HepG2 (cell line): ENCODE results near the gene ARL5B. TPM values are rescaled to one million over a fixed set of nuclear protein-coding genes. Genes with fewer than 3 reads are reported as not detected.

Experiments
- ATF7 ChIP-seq, 2 experiments: fragments of 450-650 bp in 1 of 2; sonication (generic) in 1 of 2; formaldehyde crosslinking in 1 of 2; IDR thresholded peaks; 2 replicates each; pipeline versions ENCODE4 v1.4.0 to v1.6.1; 2016 to 2020; ENCODE audit warnings: antibody characterized with exemption in 1 of 2, mild to moderate bottlenecking in 1 of 2, missing genetic modification reagents in 1 of 2
- HIVEP1 ChIP-seq: sonication (generic); formaldehyde crosslinking; IDR thresholded peaks from 2 replicates; pipeline ENCODE4 v1.4.0; 2020; ENCODE audit warnings: mild to moderate bottlenecking, missing genetic modification reagents
- IKZF1 ChIP-seq: fragments of 450-650 bp; IDR thresholded peaks from 2 replicates; pipeline ENCODE4 v1.7.1; 2016
- PPARG ChIP-seq: conservative IDR thresholded peaks from 2 replicates; pipeline ENCODE4 v1.6.1; 2016; ENCODE audit warnings: missing biosample characterization, missing genetic modification reagents
- TCF7L2 ChIP-seq: IDR thresholded peaks from 2 replicates; pipeline ENCODE4 v1.6.1; 2011; ENCODE audit warnings: mild to moderate bottlenecking, low read depth, low read length, moderate library complexity
- ZNF317 ChIP-seq: sonication (generic); formaldehyde crosslinking; IDR thresholded peaks from 2 replicates; pipeline ENCODE4 v1.5.0; 2020; ENCODE audit warnings: mild to moderate bottlenecking, missing genetic modification reagents
- ZNF484 ChIP-seq: sonication (generic); formaldehyde crosslinking; IDR thresholded peaks from 2 replicates; pipeline ENCODE4 v1.5.1; 2020; ENCODE audit warnings: mild to moderate bottlenecking, low read depth, missing genetic modification reagents, borderline replicate concordance
- ZNF562 ChIP-seq: sonication (generic); formaldehyde crosslinking; IDR thresholded peaks from 2 replicates; pipeline ENCODE4 v1.8.0; 2022; ENCODE audit warnings: missing genetic modification reagents, borderline replicate concordance
- ZNF788 ChIP-seq: sonication (generic); formaldehyde crosslinking; IDR thresholded peaks from 2 replicates; pipeline ENCODE4 v1.5.0; 2020; ENCODE audit warnings: mild to moderate bottlenecking, missing genetic modification reagents, borderline replicate concordance
- ZZZ3 ChIP-seq: sonication (generic); formaldehyde crosslinking; IDR thresholded peaks from 2 replicates; pipeline ENCODE4 v1.4.0; 2020; ENCODE audit warnings: missing genetic modification reagents, mild to moderate bottlenecking, borderline replicate concordance
- polyA plus RNA-seq, 8 experiments: library from polyadenylated mRNA; depleted of rRNA in 3 of 8; stranded (reverse) in 7 of 8; unstranded in 1 of 8; fragments of >200 nt; fragmentation: Illumina TruSeq in 4 of 8; extraction: Trizol in 4 of 8; gene quantifications; 2 replicates each; pipeline versions ENCODE4 v1.2.1 to v1.2.3, GENCODE V29; 2011 to 2016; ENCODE audit warnings: low read depth in 4 of 8, missing spikeins in 1 of 8, mixed read lengths in 1 of 8; ENCODE audit not compliant: insufficient read depth in 1 of 8
- total RNA-seq, 5 experiments: library from RNA; depleted of rRNA; stranded (reverse); fragments of >200 nt; fragmentation: Illumina TruSeq; extraction: Trizol; gene quantifications; 2 replicates each; pipeline ENCODE4 v1.2.3, GENCODE V29; 2016; ENCODE audit warnings: low read depth in 1 of 5
- TF ChIP-seq, protein P1 (sequence below), 2 experiments: sonication (generic) in 1 of 2; formaldehyde crosslinking in 1 of 2; IDR thresholded peaks; 2 replicates each; pipeline versions ENCODE4 v1.4.0 to v1.6.1; 2018 to 2020; ENCODE audit warnings: missing genetic modification reagents in 2 of 2, borderline replicate concordance in 1 of 2, low read depth in 1 of 2, mild to moderate bottlenecking in 1 of 2, missing biosample characterization in 1 of 2
- TF ChIP-seq, protein P2 (sequence below): sonication (generic); formaldehyde crosslinking; IDR thresholded peaks from 2 replicates; pipeline ENCODE4 v1.8.0; 2022; ENCODE audit warnings: missing genetic modification reagents, mild to moderate bottlenecking, borderline replicate concordance
- TF ChIP-seq, protein P3 (sequence below): sonication (generic); formaldehyde crosslinking; IDR thresholded peaks from 2 replicates; pipeline ENCODE4 v1.4.0; 2020; ENCODE audit warnings: mild to moderate bottlenecking, missing genetic modification reagents
- TF ChIP-seq, protein P4 (sequence below): sonication (generic); formaldehyde crosslinking; IDR thresholded peaks from 2 replicates; pipeline ENCODE4 v1.4.0; 2020; ENCODE audit warnings: missing genetic modification reagents
- TF ChIP-seq, protein P5 (sequence below): sonication (generic); formaldehyde crosslinking; conservative IDR thresholded peaks from 2 replicates; pipeline ENCODE4 v1.4.0; 2020; ENCODE audit warnings: missing genetic modification reagents

ARL5B gene
- total and polyA plus RNA-seq, 2 of the 13 experiments (the other 11 are each of a cell fraction or from before 2014, with no cell fraction given) = 26.6 to 32.7 TPM

DNA sequence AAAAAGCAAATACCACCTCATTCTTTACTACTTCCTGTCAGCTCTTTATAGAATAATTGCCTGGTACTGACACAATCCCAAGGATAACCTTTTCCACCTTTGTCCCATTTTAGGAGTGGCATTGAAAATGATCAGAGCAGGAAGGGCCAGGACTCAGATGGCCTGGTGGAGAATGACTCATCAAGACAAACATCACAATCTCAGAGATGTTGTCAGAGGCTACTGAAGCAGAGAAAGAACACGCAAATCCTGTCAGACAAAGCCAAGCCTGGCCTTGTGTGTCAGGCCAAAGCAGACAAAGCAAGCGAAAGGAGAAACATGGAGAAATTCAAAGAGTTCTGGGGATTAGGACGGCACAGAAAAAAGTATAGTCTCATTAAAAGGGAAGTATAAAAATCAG, 48.7 kb upstream of the ARL5B start (continued):
- TF ChIP-seq, protein P1, sequence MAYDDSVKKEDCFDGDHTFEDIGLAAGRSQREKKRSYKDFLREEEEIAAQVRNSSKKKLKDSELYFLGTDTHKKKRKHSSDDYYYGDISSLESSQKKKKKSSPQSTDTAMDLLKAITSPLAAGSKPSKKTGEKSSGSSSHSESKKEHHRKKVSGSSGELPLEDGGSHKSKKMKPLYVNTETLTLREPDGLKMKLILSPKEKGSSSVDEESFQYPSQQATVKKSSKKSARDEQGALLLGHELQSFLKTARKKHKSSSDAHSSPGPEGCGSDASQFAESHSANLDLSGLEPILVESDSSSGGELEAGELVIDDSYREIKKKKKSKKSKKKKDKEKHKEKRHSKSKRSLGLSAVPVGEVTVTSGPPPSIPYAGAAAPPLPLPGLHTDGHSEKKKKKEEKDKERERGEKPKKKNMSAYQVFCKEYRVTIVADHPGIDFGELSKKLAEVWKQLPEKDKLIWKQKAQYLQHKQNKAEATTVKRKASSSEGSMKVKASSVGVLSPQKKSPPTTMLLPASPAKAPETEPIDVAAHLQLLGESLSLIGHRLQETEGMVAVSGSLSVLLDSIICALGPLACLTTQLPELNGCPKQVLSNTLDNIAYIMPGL (CRISPR knock-in tag; IDR thresholded peaks at IDR 0.05; ENCODE audit: borderline replicate concordance in 1 of 2, low read depth in 1 of 2) = no peak
- TF ChIP-seq TCF7L2 = no peak
- TF ChIP-seq HIVEP1 (CRISPR knock-in tag) = no peak
- TF ChIP-seq ZNF317 (CRISPR knock-in tag) = no peak
- TF ChIP-seq, protein P2, sequence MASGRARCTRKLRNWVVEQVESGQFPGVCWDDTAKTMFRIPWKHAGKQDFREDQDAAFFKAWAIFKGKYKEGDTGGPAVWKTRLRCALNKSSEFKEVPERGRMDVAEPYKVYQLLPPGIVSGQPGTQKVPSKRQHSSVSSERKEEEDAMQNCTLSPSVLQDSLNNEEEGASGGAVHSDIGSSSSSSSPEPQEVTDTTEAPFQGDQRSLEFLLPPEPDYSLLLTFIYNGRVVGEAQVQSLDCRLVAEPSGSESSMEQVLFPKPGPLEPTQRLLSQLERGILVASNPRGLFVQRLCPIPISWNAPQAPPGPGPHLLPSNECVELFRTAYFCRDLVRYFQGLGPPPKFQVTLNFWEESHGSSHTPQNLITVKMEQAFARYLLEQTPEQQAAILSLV (CRISPR knock-in tag) = no peak
- no peak for TF ChIP-seq ZNF484
- TF ChIP-seq IKZF1 = no peak
- TF ChIP-seq, protein P3, sequence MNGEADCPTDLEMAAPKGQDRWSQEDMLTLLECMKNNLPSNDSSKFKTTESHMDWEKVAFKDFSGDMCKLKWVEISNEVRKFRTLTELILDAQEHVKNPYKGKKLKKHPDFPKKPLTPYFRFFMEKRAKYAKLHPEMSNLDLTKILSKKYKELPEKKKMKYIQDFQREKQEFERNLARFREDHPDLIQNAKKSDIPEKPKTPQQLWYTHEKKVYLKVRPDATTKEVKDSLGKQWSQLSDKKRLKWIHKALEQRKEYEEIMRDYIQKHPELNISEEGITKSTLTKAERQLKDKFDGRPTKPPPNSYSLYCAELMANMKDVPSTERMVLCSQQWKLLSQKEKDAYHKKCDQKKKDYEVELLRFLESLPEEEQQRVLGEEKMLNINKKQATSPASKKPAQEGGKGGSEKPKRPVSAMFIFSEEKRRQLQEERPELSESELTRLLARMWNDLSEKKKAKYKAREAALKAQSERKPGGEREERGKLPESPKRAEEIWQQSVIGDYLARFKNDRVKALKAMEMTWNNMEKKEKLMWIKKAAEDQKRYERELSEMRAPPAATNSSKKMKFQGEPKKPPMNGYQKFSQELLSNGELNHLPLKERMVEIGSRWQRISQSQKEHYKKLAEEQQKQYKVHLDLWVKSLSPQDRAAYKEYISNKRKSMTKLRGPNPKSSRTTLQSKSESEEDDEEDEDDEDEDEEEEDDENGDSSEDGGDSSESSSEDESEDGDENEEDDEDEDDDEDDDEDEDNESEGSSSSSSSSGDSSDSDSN (CRISPR knock-in tag) = 0 out of 2 replicates have a peak, but pooled peaks have one; percentile 18
- TF ChIP-seq, protein P4, sequence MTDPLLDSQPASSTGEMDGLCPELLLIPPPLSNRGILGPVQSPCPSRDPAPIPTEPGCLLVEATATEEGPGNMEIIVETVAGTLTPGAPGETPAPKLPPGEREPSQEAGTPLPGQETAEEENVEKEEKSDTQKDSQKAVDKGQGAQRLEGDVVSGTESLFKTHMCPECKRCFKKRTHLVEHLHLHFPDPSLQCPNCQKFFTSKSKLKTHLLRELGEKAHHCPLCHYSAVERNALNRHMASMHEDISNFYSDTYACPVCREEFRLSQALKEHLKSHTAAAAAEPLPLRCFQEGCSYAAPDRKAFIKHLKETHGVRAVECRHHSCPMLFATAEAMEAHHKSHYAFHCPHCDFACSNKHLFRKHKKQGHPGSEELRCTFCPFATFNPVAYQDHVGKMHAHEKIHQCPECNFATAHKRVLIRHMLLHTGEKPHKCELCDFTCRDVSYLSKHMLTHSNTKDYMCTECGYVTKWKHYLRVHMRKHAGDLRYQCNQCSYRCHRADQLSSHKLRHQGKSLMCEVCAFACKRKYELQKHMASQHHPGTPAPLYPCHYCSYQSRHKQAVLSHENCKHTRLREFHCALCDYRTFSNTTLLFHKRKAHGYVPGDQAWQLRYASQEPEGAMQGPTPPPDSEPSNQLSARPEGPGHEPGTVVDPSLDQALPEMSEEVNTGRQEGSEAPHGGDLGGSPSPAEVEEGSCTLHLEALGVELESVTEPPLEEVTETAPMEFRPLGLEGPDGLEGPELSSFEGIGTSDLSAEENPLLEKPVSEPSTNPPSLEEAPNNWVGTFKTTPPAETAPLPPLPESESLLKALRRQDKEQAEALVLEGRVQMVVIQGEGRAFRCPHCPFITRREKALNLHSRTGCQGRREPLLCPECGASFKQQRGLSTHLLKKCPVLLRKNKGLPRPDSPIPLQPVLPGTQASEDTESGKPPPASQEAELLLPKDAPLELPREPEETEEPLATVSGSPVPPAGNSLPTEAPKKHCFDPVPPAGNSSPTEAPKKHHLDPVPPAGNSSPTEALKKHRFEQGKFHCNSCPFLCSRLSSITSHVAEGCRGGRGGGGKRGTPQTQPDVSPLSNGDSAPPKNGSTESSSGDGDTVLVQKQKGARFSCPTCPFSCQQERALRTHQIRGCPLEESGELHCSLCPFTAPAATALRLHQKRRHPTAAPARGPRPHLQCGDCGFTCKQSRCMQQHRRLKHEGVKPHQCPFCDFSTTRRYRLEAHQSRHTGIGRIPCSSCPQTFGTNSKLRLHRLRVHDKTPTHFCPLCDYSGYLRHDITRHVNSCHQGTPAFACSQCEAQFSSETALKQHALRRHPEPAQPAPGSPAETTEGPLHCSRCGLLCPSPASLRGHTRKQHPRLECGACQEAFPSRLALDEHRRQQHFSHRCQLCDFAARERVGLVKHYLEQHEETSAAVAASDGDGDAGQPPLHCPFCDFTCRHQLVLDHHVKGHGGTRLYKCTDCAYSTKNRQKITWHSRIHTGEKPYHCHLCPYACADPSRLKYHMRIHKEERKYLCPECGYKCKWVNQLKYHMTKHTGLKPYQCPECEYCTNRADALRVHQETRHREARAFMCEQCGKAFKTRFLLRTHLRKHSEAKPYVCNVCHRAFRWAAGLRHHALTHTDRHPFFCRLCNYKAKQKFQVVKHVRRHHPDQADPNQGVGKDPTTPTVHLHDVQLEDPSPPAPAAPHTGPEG = no peak
- TF ChIP-seq ZNF788 (CRISPR knock-in tag) = 0 out of 2 replicates have a peak, but pooled peaks have one; percentile 58
- peak; percentile 100 for TF ChIP-seq PPARG (CRISPR knock-in tag)
- TF ChIP-seq ATF7 (IDR thresholded peaks at IDR 0.05) = peak; percentile 59; the same call in 1 of the 2 replicates
- TF ChIP-seq ATF7 (CRISPR knock-in tag; IDR thresholded peaks at IDR 0.05) = no peak; the same call in 1 of the 2 replicates
- no peak for TF ChIP-seq ZZZ3 (CRISPR knock-in tag)
- TF ChIP-seq ZNF562 (CRISPR knock-in tag) = no peak
- TF ChIP-seq, protein P5, sequence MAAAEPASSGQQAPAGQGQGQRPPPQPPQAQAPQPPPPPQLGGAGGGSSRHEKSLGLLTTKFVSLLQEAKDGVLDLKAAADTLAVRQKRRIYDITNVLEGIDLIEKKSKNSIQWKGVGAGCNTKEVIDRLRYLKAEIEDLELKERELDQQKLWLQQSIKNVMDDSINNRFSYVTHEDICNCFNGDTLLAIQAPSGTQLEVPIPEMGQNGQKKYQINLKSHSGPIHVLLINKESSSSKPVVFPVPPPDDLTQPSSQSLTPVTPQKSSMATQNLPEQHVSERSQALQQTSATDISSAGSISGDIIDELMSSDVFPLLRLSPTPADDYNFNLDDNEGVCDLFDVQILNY (CRISPR knock-in tag) = no peak
